Peyer's patch (tissue), 4 donors: ENCODE data around the gene PCIF1. TPM values are rescaled to one million over a fixed set of nuclear protein-coding genes. Genes with fewer than 3 reads are reported as not detected.

Experiments
- DNase-seq, 3 donors: peaks; one replicate each; pipeline ENCODE4 v3.0.0-alpha.2; 2017 to 2019
- H3K27ac ChIP-seq, 4 donors: fragments of 200-600 bp; sonication (generic); one replicate each; pipeline ENCODE4 v1.5.1; 2016 to 2019
- H3K27me3 ChIP-seq, 2 donors: fragments of 200-600 bp; sonication (generic); one replicate each; pipeline ENCODE4 v1.5.1; 2019
- H3K36me3 ChIP-seq, 3 donors: fragments of 200-600 bp; sonication (generic); one replicate each; pipeline ENCODE4 v1.5.1; 2016 to 2019
- H3K4me1 ChIP-seq, 4 donors: fragments of 200-600 bp; sonication (generic); one replicate each; pipeline ENCODE4 v1.5.1; 2016 to 2019
- H3K4me3 ChIP-seq, 4 donors: fragments of 200-600 bp; sonication (generic); 1 replicate in 3 of 4; 2 replicates in 1 of 4; pipeline ENCODE4 v1.5.1; 2016 to 2019; ENCODE audit warnings: mild to moderate bottlenecking in 1 of 4
- H3K9me3 ChIP-seq, 4 donors: fragments of 200-600 bp; sonication (generic); one replicate each; pipeline ENCODE4 v1.5.1; 2016 to 2019; ENCODE audit warnings: mild to moderate bottlenecking in 1 of 4
- POLR2A ChIP-seq, 2 donors: fragments of 450-650 bp; IDR thresholded peaks; one replicate each; pipeline ENCODE4 v1.5.1; 2017; ENCODE audit warnings: antibody characterized with exemption in 2 of 2, mild to moderate bottlenecking in 2 of 2, moderate library complexity in 2 of 2
- total RNA-seq, 4 donors: library from RNA; depleted of rRNA; stranded (reverse); fragments of >200 nt; gene quantifications; one replicate each; pipeline ENCODE4 v1.1.0, GENCODE V29; 2016
- TF ChIP-seq, protein P1 (sequence below), 6 experiments: fragments of 450-650 bp in 4 of 6; fragments of 200-600 bp in 2 of 6; sonication (generic) in 1 of 6; IDR thresholded peaks; one replicate each; pipeline ENCODE4 v1.5.1; 2017 to 2019; ENCODE audit warnings: antibody characterized with exemption in 6 of 6, mild to moderate bottlenecking in 3 of 6, moderate library complexity in 1 of 6

Gene PCIF1
- total RNA-seq, 4 donors from 2014 or later, result 25.0 to 53.2 (median 44.9) TPM

DNA sequence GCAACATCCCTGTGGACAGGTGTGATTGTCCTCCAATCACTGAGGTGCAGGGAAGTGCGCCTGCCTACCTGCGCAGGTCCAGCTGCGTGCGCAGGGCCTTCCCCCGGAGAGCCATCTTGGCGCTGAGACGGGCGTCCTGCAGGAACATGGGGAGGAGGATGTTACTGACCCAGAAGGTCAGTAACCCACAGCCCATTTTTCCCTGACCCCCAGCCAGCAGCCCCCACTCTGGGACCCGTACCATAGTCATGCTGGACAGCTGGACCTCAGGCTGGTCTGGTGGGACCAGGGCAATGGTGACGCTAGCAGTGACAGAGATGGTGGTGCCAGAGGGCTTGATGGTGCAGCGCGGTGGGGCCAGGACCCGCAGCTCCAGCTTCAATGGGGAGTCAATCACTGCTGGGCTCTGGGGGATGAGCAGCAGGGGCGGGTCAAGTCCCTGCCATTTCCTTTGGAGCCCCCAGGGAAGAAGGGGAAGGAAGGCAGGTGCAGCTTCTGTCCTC lies 32.2 kb upstream of the PCIF1 start:
- TF ChIP-seq, protein P1, sequence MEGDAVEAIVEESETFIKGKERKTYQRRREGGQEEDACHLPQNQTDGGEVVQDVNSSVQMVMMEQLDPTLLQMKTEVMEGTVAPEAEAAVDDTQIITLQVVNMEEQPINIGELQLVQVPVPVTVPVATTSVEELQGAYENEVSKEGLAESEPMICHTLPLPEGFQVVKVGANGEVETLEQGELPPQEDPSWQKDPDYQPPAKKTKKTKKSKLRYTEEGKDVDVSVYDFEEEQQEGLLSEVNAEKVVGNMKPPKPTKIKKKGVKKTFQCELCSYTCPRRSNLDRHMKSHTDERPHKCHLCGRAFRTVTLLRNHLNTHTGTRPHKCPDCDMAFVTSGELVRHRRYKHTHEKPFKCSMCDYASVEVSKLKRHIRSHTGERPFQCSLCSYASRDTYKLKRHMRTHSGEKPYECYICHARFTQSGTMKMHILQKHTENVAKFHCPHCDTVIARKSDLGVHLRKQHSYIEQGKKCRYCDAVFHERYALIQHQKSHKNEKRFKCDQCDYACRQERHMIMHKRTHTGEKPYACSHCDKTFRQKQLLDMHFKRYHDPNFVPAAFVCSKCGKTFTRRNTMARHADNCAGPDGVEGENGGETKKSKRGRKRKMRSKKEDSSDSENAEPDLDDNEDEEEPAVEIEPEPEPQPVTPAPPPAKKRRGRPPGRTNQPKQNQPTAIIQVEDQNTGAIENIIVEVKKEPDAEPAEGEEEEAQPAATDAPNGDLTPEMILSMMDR (IDR thresholded peaks at IDR 0.05), result no peak
- no peak for TF ChIP-seq POLR2A (IDR thresholded peaks at IDR 0.05)
- H3K36me3 ChIP-seq, result peaks cover 0 to 30% (median 0%) of the 10 kb centered on the region in 3 donors
- no peaks in the 10 kb centered on the region for H3K27me3 ChIP-seq
- no peak overlapping the region for H3K27ac ChIP-seq
- no peaks in the 10 kb centered on the region for H3K9me3 ChIP-seq
- no peak overlapping the region for H3K4me3 ChIP-seq
- no peaks in the 10 kb centered on the region for H3K4me1 ChIP-seq
- no peak for DNase-seq

DNA sequence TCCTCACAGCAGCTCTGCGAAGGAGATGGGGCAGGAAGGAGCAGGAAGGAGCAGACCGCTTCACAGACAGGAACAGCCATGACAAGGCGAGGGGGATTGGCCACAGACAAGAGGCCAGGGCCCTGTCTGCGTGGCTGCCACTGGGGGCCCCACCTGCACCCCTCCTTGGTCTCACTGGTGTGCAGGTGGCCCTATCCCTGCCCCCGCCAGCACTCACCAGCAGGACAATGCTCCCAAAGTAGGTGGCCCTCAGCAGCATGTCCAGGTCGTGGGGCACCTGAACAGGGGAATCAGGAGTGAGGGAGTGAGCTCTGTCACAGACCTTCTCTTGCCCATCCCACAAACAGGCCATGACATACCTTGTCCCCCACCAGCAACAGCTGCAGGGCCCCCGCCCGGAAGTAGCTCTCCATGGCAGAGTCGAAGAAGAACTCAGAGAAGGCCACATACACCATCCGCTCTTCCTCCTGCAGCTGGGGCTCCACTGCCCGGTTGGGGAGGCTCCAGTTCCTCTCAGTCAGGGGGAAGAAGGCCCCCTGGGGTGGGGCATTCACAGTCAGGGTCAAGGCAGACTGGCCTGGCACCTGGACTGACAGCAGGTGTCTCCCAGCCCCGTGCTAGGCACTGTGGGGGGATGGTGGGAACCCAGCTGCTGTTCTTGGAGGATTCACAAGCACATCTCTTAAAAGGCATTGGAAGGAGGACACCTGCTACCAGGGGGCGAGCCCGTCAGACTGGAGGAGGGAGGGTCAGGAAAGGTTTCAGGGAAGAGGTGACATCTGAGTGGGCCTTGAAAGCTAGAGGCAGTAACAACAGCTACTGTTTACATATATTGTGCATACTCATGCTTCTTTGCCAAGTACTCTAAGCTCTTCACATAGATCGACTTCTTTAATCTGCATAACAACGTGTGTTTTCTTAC lies 29.6 kb upstream of the PCIF1 start:
- Histone ChIP-seq H3K27me3 (no peaks in the 10 kb centered on the region), H3K9me3 (no peaks in the 10 kb centered on the region), H3K4me3 (no peak overlapping the region), H3K36me3 (peaks cover 0 to 5% (median 0%) of the 10 kb centered on the region in 3 donors), H3K4me1 (peaks cover 0 to 3% (median 0%) of the 10 kb centered on the region in 4 donors), H3K27ac (no peak overlapping the region)
- TF ChIP-seq, protein P1 (IDR thresholded peaks at IDR 0.05), result no peak
- DNase-seq, result no peak

DNA sequence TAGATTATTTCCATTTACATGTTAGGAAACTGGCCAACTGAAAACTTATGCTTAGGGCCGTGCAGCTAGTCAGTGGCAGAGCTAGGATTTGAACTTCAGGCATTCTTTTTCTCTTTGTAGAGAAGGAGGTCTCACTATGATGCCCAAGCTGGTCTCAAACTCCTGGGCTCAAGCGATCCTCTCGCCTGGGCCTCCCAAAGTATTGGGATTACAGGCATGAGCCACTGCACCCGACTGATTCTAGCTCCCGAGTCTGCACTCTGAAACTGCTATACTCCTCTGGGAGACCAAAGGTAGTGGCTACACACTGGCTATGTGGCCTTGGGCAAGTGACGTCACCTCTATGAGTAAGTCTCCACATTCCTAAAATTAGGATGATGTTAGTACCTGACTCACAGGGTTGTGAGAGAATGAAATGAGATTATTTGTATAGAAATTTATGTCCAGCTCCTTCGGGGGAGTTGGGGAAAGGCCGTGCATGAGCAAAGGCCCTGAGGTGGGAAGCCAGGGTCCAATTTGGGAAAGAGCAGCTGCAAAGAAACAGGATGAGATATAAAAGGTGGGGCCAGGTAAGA lies 28.9 kb upstream of the PCIF1 start:
- TF ChIP-seq POLR2A (IDR thresholded peaks at IDR 0.05), result no peak
- TF ChIP-seq, protein P1 (IDR thresholded peaks at IDR 0.05), result no peak
- Histone ChIP-seq H3K4me3 (no peak overlapping the region), H3K27ac (no peak overlapping the region), H3K4me1 (peaks cover 0 to 3% (median 0%) of the 10 kb centered on the region in 4 donors), H3K36me3 (peaks cover 0 to 5% (median 0%) of the 10 kb centered on the region in 3 donors), H3K27me3 (no peaks in the 10 kb centered on the region), H3K9me3 (no peaks in the 10 kb centered on the region)
- no peak for DNase-seq

DNA sequence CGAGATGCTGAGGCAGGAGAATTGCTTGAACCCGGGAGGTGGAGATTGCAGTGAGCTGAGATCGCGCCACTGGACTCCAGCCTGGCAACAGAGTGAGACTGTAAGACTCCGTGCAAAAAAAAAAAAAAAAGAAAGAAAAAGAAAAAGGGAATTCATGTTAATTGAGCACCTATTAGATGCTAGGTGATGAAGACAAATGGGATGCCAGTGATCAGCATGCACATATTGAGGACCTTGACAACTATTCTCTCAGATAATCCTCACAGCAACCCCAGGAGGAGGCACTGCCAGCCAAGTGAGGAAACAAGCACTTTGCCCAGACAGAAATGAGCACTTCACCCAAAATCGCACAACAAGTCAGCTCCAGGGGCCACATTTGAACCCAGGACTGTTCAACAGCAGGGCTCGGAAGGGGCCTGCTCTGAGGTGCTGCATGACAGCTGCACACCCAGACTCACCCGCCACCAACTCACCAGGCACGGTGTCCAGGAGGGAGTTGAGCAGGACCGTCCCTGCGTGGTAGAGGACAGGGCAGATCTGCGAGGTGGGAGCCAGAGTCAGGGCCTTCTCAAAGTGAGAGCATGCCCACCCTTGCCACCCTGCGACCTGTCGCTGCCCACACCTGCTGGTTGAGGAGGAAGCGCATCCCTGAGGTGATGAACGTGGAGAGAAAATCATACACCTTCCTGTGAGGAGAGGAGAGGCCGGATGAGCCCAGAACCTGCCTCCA lies 27.1 kb upstream of the PCIF1 start:
- Histone ChIP-seq H3K4me1 (peaks cover 0 to 15% (median 11%) of the 10 kb centered on the region in 4 donors), H3K27me3 (no peaks in the 10 kb centered on the region), H3K4me3 (no peak overlapping the region), H3K27ac (no peak overlapping the region), H3K36me3 (peaks cover 0 to 5% (median 0%) of the 10 kb centered on the region in 3 donors), H3K9me3 (no peaks in the 10 kb centered on the region)
- no peak for TF ChIP-seq POLR2A (IDR thresholded peaks at IDR 0.05)
- TF ChIP-seq, protein P1 (IDR thresholded peaks at IDR 0.05), result no peak
- DNase-seq, result no peak

DNA sequence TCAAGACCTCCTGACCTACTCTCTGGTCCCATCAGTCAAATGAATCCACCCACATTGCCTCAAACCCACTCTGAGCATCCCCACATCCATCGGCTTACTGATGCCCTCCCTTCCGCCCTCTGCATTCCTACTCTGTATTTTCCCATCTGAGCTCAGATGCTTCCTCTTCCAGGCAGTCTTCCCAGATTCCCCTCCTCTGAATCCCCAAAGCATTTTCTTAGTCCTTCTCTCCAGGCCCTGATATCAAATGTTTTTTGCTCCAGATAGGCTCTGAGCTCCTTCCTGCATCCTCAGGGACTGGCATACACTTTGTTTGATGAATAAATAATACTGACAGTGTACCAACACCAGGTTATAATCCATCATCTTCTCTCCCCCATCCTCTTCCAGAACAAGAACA lies 26.4 kb upstream of the PCIF1 start:
- H3K36me3 ChIP-seq, result peaks cover 0 to 5% (median 0%) of the 10 kb centered on the region in 3 donors
- no peak overlapping the region for H3K27ac ChIP-seq
- TF ChIP-seq, protein P1 (IDR thresholded peaks at IDR 0.05), result no peak
- no peak for TF ChIP-seq POLR2A (IDR thresholded peaks at IDR 0.05)
- peaks cover 0 to 20% (median 13%) of the 10 kb centered on the region in 4 donors for H3K4me1 ChIP-seq
- no peak overlapping the region for H3K4me3 ChIP-seq
- H3K27me3 ChIP-seq, result no peaks in the 10 kb centered on the region
- no peaks in the 10 kb centered on the region for H3K9me3 ChIP-seq
- DNase-seq, result no peak
